ENCODE measurements around the gene RTN4IP1.

GRCh38 chr6:106591111-106591825, 38.0 kb downstream of the RTN4IP1 start:
- no peak for TF ChIP-seq CTCF (IDR thresholded peaks at IDR 0.05; ENCODE audit: poor library complexity, severe bottlenecking)
- no peak for TF ChIP-seq RAD21 (conservative IDR thresholded peaks at IDR 0.05)
- no peak for TF ChIP-seq EZH2 (IDR thresholded peaks at IDR 0.05; ENCODE audit: borderline replicate concordance, insufficient read depth, low read length, poor library complexity, severe bottlenecking)
- no peak for TF ChIP-seq POLR2AphosphoS5 (IDR thresholded peaks at IDR 0.05)
- no peak for TF ChIP-seq TAF1 (IDR thresholded peaks at IDR 0.05; ENCODE audit: low read depth)
- no peak for TF ChIP-seq REST (IDR thresholded peaks at IDR 0.05; ENCODE audit: borderline replicate concordance)
- TF ChIP-seq MXI1 (conservative IDR thresholded peaks at IDR 0.05; ENCODE audit: poor library complexity, severe bottlenecking), result no peak
- no peak for TF ChIP-seq EP300 (conservative IDR thresholded peaks at IDR 0.05; ENCODE audit: poor library complexity, severe bottlenecking)
